ENCODE data around the gene NCOA1.

Gene NCOA1

DNA sequence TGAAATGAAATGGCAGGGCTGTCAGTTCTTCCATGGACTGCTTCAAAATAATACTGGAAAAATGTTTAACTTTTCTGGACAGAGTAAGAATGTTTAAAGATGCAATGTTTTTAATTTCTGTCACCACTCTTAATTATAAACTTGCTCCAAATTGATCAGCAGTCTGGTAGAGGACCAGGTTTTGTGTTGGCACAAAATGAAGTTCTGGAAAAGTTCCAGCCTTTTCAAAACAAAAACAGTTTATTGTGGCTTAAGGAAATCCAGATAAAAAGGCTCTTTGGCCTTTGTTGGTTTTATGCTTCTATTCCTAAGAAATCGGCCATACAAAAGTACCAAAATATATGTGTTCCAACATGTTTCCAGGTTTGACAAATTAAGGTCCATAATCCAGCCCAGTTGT, 253.3 kb downstream of the NCOA1 start:
- TF ChIP-seq CTCF (IDR thresholded peaks at IDR 0.05; ENCODE audit: insufficient read depth, low read depth, low read length, missing control alignments), result no peak
- DNase-seq (ENCODE audit: low read depth), result no peak
- H3K4me3 ChIP-seq (ENCODE audit: low read depth, low read length), result no peak overlapping the region

DNA sequence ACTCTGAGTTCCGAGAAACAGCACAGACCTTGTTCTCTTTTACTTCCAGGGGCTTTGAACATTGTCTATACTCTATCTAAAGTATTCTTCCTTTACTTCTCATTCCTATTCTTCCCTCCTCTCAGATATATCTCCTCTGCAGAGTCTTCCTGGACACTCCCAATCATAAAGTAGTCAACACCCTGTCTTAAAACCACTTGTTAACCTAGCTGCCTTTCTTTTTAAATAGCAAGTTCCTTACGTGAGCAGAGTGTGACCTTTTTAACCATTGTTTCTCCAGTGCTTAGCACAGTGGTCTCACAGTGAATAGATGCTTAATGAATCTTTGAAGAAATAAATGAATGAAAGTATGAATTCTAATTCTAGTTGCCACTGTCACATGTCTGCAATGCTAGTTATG, 254.8 kb downstream of the NCOA1 start:
- H3K4me3 ChIP-seq (ENCODE audit: low read depth, low read length), result no peak overlapping the region
- TF ChIP-seq CTCF (IDR thresholded peaks at IDR 0.05; ENCODE audit: insufficient read depth, low read depth, low read length, missing control alignments), result no peak
- DNase-seq (ENCODE audit: low read depth), result no peak

DNA sequence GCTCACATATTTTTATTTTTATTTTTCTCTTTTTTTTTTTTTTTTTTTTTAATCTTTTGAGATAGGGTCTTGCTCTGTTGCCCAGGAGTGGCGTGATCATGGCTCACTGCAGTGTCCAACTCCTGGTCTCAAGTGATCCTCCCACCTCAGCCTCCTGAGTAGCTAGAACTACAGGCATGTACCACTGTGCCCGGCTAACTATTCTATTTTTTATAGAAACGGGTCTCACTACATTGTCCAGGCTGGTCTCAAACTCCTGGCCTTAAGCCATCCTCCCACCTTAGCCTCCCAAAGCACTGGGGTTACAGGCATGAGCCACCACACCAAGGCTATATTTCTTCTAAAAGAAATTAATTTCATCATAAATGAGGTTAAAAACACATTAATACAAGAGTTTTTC, 256.2 kb downstream of the NCOA1 start:
- no peak for TF ChIP-seq CTCF (IDR thresholded peaks at IDR 0.05; ENCODE audit: insufficient read depth, low read depth, low read length, missing control alignments)
- no peak for DNase-seq (ENCODE audit: low read depth)
- no peak overlapping the region for H3K4me3 ChIP-seq (ENCODE audit: low read depth, low read length)

DNA sequence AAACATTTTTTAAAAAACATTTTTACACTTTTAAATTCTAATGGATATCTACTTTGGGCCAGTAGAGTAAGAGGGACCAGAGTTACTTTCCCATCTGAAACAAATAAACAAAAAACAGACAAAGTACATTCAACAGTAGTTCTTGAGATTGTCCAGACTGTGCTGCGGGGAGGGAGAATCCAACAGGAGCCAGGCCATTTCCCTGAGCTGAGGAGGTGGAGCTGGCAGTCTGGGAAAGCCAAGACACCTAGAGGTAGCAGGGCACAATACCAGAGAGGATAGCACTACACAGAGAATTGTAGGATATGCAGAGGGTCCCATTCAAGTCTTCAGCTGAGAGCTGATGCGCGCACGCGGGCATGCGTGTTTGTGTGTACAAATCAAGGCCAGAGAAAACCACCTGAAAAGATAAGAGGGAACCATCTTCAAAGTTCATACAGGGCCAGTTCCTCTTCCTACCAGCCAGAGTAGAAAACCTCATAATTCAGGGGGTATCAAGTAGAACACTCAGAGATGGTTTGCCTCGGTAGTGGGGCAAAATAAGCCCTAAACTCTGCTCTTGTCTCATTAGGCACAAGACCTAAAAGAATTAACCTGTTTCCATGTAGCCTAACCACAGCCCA, 258.1 kb downstream of the NCOA1 start:
- no peak for DNase-seq (ENCODE audit: low read depth)
- TF ChIP-seq CTCF (IDR thresholded peaks at IDR 0.05; ENCODE audit: insufficient read depth, low read depth, low read length, missing control alignments), result no peak
- H3K4me3 ChIP-seq (ENCODE audit: low read depth, low read length), result no peak overlapping the region

DNA sequence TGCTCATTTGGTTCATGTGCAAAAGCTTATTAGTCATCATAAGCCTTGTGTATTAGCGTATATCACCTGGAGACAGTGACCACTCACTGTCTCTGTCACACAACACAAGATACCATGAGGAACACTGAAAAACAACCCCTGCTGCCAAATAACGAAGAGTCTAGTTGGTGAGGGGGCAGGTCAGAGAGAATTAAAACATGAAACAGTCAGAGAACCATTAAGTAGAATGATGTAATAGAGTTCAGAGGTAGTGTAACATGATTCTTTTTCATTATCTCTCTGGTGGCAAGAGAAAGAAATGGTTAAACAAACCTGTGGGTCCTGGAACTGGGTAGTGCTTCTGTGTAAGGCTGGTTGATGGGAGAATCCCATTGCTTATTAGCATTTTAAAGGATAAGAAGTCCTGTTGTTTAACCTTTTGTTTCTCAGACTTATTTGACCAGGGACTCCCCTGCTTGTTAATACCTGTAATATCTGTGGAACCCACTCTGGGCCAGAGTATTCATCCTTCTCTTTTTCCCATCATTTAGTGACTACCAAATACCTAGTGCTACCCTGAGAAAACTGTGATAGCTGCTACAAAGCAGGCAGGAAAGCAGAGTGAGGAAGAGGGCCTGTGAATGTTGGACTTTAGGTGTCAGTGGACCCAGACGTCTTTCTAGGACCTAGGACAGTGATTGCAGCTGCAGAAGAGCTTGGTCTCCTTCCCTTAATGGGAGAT, 264.1 kb downstream of the NCOA1 start:
- no peak for DNase-seq (ENCODE audit: low read depth)
- no peak overlapping the region for H3K4me3 ChIP-seq (ENCODE audit: low read depth, low read length)
- TF ChIP-seq CTCF (IDR thresholded peaks at IDR 0.05; ENCODE audit: insufficient read depth, low read depth, low read length, missing control alignments), result no peak

- no peak overlapping the region for H3K4me3 ChIP-seq (ENCODE audit: low read depth, low read length)
- TF ChIP-seq CTCF (IDR thresholded peaks at IDR 0.05; ENCODE audit: insufficient read depth, low read depth, low read length, missing control alignments), result no peak
- no peak for DNase-seq (ENCODE audit: low read depth)
Observed at GRCh38 chr2:24756789-24757188, 265.7 kb downstream of the NCOA1 start.

- no peak for TF ChIP-seq CTCF (IDR thresholded peaks at IDR 0.05; ENCODE audit: insufficient read depth, low read depth, low read length, missing control alignments)
- DNase-seq (ENCODE audit: low read depth), result no peak
- no peak overlapping the region for H3K4me3 ChIP-seq (ENCODE audit: low read depth, low read length)
Observed at GRCh38 chr2:24761866-24762265, 270.8 kb downstream of the NCOA1 start.

All from GM12865 (cell line).